Stomach (tissue), 4 donors: ENCODE results near the gene EPC1.

Source experiments
- EP300 ChIP-seq: sonication (generic); formaldehyde crosslinking; IDR thresholded peaks from one replicate; pipeline ENCODE4 v1.6.1; 2017; ENCODE audit warnings: antibody characterized with exemption
- POLR2A ChIP-seq, 4 donors: fragments of 450-650 bp; IDR thresholded peaks; one replicate each; pipeline ENCODE4 v1.6.1; 2016; ENCODE audit warnings: antibody characterized with exemption in 4 of 4, control low read depth in 2 of 4, mild to moderate bottlenecking in 1 of 4, moderate library complexity in 1 of 4
- TF ChIP-seq, protein P1 (sequence below), 7 experiments: fragments of 450-650 bp in 4 of 7; fragments of 200-600 bp in 3 of 7; sonication (generic) in 3 of 7; IDR thresholded peaks; one replicate each; pipeline ENCODE4 v1.5.1; 2016 to 2019; ENCODE audit warnings: antibody characterized with exemption in 7 of 7, control low read depth in 2 of 7, mild to moderate bottlenecking in 1 of 7

DNA sequence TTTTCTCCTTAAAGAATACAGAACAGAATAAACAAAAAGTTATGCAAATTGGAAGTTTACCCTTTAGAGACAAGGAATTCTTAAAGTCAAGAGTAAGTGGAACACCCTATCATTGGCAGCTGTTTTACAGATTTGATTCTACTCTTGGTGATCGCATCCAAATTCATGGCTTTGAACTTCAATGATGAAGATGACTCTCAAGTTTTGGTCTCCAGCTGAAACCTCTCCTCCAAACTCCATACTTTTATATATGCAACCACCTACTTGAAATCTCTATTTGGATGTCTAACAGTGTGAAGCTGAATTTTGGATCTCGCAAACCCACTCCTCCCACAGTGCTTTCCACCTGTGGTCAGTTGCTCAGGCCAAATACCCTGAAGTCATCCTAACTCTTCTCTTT lies 80.4 kb downstream of the EPC1 start:
- TF ChIP-seq EP300 (no peak), POLR2A (IDR thresholded peaks at IDR 0.05) (no peak)
- TF ChIP-seq, protein P1, sequence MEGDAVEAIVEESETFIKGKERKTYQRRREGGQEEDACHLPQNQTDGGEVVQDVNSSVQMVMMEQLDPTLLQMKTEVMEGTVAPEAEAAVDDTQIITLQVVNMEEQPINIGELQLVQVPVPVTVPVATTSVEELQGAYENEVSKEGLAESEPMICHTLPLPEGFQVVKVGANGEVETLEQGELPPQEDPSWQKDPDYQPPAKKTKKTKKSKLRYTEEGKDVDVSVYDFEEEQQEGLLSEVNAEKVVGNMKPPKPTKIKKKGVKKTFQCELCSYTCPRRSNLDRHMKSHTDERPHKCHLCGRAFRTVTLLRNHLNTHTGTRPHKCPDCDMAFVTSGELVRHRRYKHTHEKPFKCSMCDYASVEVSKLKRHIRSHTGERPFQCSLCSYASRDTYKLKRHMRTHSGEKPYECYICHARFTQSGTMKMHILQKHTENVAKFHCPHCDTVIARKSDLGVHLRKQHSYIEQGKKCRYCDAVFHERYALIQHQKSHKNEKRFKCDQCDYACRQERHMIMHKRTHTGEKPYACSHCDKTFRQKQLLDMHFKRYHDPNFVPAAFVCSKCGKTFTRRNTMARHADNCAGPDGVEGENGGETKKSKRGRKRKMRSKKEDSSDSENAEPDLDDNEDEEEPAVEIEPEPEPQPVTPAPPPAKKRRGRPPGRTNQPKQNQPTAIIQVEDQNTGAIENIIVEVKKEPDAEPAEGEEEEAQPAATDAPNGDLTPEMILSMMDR (IDR thresholded peaks at IDR 0.05): no peak
